AG08395 (cell line): ENCODE data around the gene HOXB1.

Experiments used
- DNase-seq: peaks from one replicate; pipeline ENCODE4 v3.0.0; 2012; ENCODE audit warnings: mixed read lengths, low spot score

Gene HOXB1

DNA sequence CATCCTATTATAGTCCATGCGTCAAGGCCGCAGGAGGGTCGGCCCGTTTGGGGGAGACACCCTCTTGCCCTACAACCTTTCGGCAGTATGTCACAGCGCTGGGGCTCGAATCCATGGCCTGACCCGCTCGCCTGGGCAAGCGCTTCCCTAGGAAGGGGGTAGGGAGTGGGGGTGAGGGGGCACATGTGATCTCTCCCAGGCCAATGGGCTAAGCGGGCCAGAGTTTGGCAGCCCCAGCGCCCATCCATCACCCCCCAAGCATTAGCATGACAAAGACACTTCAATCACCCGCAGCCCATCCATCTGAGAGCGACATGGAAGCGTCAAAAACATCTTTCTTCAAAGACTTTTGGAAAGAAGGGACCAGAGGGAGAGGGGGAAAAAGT, at the start of gene HOXB1:
Gene HOXB1, minus strand, starts transcription at position 125 of the 386 bp plus-strand sequence. Its CDS starts 107 bp downstream, at position 18.
- DNase-seq = no peak

DNA sequence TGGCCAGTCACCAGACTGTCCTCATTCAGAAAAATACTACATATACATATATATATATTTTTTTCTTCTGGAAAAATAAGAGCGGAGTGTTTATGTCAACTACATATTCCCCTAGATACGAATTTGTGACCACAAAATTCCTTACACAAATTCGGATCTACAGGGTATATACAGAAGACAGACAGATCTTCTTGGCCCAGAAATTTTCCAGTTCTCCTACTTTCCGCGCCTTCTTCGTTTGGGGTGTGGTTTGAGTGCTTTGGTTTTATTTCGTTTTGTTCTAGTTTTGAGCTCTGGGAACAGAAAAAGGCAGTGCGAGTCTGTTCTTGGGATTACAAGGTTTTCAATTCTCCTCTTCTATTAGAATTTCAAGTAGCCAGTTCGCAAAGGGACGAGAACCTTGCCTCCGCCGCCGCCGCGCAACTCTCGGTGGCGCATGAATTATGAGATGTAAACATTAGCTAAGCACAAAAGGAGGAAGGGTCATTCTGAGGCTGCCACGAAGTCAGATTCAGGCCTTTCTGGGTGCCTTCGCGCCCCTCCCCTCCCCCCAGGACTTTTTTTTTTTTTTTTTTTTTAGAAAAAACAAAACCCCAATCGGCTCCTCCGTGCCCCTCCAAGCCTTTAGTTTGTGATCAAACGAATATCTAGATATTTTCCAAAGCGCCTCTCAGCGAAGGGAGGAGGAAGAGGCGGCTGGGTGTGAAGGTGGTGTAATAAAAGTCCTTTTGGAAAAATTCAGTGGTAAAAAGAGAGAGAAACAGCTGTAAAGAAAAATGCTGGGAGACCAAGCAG, 49.1 kb upstream of the HOXB1 start:
- no peak for DNase-seq

DNA sequence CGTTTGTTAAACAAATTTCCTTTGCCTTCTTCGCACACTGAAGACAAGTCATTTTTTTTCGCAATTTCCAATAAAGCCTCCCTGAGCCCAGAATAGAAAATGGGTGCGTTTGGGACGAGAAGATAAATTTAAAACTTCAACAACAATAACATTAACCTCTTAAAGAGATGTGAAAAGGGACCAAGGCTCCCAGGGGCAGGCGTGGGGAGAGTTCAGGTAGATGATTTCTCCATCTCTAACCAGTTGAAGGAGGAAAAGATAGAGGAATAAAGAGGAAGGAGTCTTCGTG, 48.6 kb upstream of the HOXB1 start:
- DNase-seq = no peak

DNA sequence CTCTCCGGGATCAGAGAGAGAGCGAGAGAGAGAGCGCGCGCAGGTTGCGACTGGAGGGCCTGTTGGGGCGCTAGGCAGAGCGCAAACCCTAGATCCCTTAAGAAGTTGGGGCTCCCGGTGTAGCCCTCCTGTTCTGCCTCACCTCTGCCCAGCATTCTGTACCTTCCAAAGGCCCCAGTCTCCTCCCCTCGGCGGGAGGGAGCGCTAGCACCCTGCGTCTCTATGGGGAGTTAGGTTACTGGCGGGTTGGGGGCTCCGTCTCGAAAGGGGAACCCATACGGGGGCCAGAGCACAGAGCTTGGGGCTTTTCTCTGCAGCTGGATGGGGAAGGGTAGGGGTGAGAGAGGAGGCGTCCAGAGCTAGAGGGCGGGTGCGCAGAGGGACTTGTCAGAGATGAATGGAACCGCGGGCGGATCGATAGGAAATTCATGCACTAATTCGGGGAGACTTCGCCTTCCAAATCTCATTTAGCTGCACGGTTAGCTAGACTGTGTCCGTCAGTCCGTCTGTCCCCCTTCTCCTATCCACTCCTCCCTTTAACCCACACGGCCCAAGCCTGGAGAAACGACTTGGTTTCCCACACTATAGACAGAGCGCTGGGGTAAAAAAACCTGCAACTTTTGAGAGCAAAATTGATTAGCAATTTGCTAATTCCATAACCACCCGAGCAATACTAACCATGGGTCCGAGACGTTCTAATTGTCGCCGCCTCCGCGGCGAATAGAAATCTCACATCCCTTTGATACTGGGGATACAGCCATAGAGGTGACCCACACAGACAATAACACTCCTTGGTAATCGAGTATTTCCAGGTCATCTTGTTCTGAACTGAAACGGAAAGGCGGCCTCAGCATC, 48.0 kb upstream of the HOXB1 start:
- DNase-seq = no peak

DNA sequence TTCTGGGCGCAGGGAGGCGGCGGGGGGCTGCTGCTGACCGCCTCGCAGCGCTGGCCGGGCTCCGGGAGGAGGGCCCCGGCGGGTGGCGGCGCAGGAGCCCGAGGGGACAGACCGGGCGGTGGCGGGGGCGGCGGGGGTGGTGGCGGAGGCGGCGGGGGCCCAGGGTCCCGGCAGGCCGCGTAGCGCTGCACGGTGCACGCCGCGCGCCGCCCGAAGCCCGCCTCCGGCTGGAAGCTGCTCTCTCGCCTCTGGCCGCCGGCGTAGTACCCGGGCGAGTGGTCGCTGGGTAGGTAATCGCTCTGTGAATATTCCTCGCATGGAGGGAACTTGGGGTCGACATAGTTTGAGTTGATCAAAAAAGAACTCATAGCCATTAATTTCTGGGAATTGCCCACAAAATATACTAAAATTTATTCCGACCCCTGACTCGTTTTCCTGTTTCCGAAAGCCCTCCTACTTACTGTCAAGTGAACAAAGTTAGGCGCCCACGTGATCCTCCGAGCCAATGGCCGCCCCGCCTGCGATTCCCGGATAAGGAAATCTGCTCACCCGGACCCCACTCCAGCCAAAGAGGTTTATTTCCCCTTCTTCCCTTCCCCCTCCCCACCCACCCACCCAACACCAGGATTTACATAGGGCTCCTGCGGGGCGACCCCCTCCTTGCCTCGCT, 47.3 kb upstream of the HOXB1 start, which contains the start of gene HOXB4:
Gene HOXB4, minus strand, starts transcription at position 405 of the 670 bp plus-strand sequence. Its CDS starts 31 bp downstream, at position 374.
- no peak for DNase-seq

DNA sequence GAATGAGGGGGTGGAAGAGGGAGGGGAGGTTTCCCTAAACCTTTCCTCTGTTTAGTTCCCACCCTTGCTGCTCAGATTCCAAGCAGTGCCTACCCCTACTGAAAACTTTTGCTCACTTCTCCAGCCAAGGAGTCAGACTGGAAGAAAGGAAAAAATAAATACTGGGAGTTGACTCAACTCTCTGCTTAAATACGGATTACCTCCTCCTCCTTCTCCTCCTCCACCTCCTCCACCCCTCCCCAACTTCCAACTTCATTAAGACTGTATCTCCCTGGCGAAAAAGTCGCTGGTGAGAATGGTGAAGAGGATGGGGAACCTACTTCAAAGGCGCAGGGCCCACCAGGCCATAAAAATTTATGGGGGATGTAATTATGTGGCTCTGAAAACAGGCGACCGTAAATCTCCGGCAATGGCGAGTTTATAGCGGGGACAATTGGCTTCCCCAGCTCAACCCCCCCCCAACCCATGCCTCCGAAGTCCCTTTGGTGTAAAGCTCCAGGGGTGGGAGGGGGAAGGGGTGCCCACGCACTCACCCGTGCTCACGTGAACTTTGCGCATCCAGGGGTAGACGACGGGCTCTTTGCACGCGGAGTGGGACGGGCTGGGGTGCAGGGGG, 46.6 kb upstream of the HOXB1 start:
- DNase-seq = no peak

DNA sequence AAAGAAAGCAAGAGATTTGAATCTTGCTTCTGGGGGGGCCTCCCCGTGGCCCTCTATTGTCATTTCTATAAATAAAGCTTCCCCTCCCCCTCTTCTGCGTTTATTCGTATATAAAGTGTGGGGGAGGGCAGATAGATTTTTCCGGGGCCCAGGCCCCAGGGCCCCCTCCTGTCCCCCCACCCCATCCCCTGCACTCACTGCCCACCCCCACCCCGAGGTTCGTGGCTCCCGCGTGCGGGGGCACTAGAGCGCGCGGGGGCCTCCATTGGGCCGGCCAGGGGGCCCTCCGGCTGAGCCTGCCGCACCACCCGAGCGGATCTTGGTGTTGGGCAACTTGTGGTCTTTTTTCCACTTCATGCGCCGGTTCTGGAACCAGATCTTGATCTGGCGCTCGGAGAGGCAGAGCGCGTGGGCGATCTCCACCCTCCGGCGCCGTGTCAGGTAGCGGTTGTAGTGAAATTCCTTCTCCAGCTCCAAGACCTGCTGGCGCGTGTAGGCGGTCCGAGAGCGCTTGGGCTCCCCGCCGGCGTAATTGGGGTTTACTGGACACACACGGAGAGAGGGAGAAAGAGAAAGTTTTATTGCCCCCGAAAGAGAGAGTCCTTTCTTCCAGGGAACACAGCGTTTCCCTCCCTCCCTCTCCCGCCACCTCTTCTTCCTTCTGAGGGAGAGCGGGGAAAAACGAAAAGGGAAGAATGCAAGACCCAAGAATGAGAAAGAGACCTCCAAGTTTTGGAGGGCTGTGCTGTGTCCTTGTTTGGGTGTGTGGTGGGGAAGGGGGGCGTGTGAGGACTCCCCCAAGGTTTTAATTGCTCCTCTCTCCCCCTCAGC, 45.9 kb upstream of the HOXB1 start:
- no peak for DNase-seq

DNA sequence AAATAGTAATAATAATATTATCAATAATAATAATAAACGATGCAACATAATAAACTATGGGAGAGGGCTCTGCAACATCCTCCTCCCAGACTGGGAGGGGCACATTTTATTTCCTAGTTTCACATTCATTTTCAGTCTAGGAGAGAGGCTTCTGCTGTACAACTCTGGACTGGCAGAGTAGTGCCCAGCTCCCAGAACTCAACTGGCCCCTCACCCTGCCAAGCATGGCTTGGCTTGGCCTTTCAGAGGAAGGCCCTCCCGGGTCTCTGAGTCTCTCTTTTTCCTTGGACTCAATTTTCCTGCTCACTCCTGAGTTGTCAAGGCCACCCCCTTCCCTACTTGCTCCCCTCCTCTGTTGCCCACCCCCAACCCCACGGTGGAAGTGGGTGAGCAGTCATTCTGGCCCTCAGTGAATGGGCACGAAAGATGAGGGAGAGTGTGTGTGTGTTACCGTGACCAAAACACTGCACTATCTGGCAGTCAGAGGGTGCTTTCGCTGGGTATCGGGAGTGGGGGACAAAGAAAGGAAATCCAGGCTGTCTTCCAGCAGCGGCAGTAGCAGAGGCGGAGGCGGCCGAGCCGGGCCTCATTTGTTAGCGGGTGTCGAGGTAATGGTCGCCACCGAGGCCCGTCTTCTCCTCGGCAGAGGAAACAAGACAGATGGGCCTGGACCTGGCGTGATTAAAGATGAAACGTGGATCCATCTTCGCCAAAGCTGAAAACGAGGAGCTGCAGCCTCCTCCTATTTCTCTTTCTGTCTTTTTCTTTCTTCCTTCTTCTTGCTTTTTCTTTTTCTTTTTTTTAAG, 45.1 kb upstream of the HOXB1 start:
- no peak for DNase-seq

DNA sequence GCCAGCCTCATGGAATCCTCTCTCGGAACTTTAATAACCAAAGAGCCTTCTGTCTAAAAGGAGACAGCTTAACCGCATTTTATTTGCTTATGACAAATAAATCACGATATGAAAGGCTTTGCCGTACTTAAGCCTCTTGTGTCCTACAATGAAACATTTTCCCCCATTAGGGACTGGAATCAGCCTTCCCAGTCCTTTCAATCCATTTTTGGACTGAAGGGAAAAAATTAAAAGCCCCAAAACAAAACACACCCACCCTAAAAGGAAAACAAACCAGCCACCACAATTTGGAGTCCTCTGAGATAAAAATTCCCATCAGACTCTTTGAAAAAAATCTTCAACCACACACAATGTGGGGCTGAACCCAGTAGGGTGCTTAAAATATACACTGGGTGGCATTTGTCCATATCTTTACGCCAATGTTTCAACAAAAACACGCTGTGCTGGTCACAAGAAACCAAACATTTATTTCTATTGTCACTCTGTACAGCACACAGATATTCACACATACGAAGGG, 44.3 kb upstream of the HOXB1 start:
- no peak for DNase-seq

DNA sequence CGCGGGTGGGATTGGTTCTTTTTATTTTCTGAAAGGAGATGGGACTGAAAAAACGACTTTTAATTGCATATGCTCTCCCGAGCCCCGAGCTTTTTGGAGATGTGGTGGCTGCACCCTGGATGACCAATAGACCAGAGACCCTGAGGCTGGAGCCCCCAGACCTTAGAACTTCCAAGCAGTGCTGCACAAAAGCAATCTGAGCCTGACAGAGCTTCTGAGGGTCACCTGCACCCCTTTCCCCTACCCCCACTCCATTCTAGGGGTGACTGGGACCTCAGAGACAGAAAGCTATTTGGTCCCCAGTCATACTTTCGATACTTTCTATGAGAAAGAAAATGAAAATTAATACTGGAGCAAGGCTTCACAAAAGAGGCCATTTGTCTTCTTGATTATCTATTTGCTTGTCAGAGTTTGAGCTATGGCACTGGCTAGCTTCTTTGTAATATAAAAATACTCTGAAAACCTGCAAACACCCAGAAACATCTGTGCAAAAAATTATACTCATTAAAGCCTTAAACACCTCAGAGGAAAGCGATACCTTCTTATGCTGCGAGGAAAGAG, 43.8 kb upstream of the HOXB1 start:
- DNase-seq = no peak

DNA sequence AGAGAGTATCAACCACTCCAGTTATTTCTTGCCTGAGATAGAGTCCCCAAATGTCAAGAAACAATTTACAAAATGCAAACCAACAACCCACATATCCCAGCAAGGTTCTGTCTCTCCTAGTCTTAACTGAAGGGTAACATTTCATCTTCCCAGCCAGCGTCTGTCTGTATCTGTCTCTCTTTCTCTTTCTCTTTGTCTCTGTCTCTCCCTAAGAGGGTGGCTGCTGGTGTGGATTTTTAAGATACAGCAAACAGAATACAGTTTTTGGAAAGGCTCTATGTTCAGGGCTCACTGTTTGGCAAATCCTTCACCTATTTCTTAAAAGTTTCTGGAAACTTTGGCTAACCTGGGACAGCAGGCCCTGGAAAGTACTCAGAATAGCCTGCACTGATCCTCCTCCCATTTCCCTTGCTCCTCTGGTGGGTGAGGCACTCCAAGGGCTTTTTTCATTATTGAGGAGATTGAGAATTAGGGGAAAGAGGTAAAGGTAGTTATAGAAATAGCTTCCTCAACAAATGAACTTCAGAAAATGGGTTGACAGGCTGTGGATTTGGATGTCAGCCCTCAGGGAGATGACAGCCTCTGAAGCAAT, 41.1 kb upstream of the HOXB1 start:
- no peak for DNase-seq

DNA sequence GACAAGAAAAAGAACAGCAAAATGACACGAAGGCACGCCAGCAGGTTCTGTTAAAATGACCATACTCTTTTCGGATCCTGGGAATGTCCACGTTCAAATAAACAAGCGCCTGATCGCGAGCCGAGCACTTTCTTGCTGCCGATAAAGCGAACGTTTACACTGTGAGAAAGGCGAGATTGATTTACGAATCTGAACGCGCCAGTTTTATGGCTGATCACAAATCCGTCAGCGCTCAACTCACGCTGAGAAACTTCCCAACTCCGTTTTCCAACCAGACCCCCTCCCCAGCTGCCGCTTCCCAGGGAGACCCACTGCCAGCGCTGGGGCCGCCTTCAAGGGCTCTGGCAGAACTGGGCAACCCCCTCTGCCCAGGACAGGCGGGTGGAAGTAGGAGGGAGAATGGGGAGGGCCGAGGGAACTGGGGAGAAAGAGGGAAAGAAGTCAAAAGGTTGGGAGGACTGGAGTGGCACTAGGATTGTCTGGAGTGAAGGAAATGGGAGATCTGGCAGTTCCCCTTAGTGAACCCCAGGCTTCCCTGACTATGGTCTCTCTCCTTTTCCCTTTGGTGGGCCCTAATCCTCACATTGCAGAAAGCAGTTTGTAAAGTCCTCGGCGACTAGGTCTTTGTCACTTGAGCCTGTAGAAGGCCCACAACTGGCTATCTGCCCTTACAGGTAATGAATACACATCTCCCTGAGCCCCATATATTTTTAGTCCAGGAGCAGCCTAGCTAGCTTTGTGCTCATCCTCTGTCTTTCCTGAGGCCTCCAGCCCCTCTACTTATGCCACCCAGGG, 40.4 kb upstream of the HOXB1 start:
- DNase-seq = no peak

DNA sequence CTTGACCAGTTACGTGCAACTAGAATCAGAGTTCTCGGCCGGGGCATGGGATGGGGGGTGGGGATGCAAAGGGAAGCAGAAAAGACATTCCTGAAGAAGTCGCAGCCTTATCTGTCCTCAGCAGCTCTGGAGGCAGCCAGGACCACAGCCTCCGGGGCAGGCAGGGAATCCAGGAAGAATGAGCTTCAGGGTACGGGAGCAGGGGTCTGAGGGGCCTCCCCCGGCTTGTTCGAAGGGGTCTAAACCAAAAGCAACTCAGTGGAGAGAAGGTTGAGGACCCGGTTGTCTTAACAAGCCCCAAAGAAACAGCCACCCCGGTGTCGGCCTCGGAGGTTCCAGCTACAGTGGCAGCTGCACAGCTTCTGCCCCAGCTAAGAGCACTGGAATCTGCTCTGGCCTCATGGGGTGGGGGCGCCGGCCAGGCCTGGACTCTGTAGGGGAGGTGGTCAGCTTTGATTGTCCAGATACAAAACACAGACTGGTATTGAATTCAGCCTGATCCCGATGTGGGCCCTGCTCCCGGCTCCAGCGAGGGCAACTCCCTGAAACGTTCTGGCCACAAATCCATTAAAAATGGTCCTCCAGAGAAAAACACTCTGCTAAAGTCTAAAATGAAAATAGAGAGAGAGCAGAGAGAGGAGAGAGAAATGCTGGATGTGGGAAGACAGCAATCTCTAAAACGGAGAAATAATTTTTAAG, 39.7 kb upstream of the HOXB1 start:
- no peak for DNase-seq

DNA sequence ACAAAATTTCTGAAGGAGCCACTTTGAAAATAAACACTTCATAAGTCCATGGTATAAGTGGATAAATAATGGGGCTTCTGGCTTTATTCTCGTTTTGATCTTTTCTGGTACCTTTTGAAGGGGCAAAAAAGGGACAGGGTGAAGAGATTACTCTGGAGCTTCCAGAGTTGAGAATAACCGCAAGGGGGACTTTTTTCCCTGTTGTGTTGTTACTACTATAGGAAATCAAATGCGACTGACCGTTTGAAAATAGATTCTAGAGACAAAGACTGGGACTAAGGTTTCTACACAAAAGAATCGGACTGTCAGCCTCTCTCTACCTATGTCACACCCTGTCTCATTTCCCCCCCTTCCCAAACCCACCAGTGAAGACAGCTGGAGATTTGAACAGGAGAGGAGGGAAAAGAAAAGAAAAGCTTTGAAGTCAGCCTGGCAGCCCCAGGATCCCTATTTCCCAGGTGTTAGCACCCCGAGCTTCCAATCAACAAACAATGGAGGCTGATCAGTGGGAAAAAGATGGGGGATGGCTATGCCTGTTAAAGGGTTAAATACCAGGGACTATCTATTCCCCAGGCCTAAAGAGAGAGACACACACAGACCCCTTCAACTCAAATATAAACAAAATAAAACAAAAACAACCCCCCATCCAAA, 39.0 kb upstream of the HOXB1 start:
- no peak for DNase-seq

DNA sequence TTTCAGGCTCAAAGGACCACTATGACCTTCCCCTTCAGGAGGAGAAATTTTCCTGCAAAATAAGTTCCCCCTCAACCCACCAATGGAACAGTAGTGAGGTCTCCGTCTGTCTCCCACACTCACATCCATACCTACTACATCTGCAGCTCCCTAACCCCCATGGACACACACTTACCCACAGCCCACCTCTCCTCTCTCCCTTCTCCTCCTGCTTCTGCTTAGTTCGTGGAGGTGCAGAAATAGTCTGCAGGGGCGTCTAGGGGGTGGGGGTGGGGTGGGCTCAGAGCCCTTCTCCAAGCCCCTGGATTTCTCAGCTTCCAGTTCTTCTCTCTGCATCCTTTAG, 38.4 kb upstream of the HOXB1 start:
- no peak for DNase-seq

DNA sequence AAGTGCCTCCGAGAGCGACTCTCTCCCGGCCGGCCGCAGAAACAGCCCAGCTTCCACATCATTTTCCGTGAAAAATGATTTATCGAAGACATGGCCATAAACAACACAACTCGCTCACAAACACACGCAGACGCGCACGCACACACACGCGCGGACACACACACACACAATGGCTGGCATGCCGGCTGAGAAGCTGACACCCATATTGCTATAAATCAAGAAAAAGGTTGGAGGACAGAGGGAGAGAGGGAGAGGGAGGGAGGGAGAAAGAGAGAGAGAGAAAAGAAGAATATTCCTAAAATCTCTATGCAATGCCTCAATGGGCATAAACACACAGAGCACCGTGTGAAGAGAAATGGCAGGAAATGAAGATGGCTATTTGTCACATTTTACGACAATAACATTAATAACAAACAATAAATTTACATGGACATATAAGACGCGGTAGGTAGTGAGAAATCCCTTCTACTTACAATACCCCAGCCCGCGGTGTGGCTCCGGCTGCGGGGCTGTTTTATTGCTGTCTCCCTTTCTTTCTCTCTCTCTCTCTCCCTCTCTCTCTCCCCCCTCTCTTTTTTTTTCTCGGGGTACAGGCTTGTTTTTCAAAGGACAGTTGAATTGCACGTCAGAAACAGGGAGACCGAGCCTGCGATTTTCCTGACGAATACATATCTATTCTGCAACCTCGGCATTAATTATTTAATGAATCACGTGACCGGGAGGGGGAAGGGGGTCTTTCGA, 37.9 kb upstream of the HOXB1 start:
- no peak for DNase-seq
